Measurements from ENCODE around the gene SLC6A20.

- peak; percentile 74 for TF ChIP-seq CTCF (IDR thresholded peaks at IDR 0.05; ENCODE audit: low read length)
- TF ChIP-seq EZH2 (IDR thresholded peaks at IDR 0.05; ENCODE audit: borderline replicate concordance, low read length): no peak
These were observed 35.2 kb downstream of the SLC6A20 start for GRCh38 chr3:45760878-45761711.
